HEK293 (cell line): ENCODE results near the gene CPEB3.
A peak's percentile ranks its signal among the peaks of the same experiment; 100 is the strongest.

Source experiments
- CTCF ChIA-PET: fragments of 350-600 bp; formaldehyde crosslinking; extraction: SDS; loops from one replicate; lab custom pipeline; 2021; ENCODE audit warnings: antibody characterized with exemption; lab: Yijun Ruan, JAX
- POLR2A ChIA-PET: fragments of 300-600 bp; formaldehyde crosslinking; extraction: SDS; loops from one replicate; lab custom pipeline; 2020; ENCODE audit warnings: antibody characterized with exemption, inconsistent platforms; lab: Yijun Ruan, JAX
- H3K27ac ChIP-seq: fragments of 200-500 bp; sonication (Bioruptor generic); 2 replicates; pipeline ENCODE4 v1.5.1; 2014; ENCODE audit warnings: low read depth, low read length, control low read depth, inconsistent platforms; ENCODE audit errors: extremely low read depth
- H3K36me3 ChIP-seq, 2 experiments: fragments of 200-500 bp in 1 of 2; sonication (Bioruptor generic) in 1 of 2; 1 replicate in 1 of 2; 2 replicates in 1 of 2; pipeline ENCODE4 v1.5.1; 2014 to 2017; ENCODE audit warnings: inconsistent platforms in 2 of 2, low read length in 2 of 2; ENCODE audit not compliant: control insufficient read depth in 2 of 2, insufficient read depth in 1 of 2
- H3K4me1 ChIP-seq: fragments of 200-500 bp; sonication (Bioruptor generic); 2 replicates; pipeline ENCODE4 v1.5.1; 2014; ENCODE audit warnings: mild to moderate bottlenecking, low read length, inconsistent platforms; ENCODE audit not compliant: control insufficient read depth, insufficient read depth
- H3K4me3 ChIP-seq: 2 replicates; pipeline ENCODE4 v1.5.1; 2011; ENCODE audit warnings: low read depth, mild to moderate bottlenecking, control low read depth, low read length, moderate library complexity
- H3K9me3 ChIP-seq: fragments of 200-500 bp; sonication (Bioruptor generic); 2 replicates; pipeline ENCODE4 v1.5.1; 2014; ENCODE audit warnings: low read depth, low read length, inconsistent platforms; ENCODE audit not compliant: control insufficient read depth, insufficient read depth
- FEZF1 ChIP-seq: fragments of 450-650 bp; formaldehyde crosslinking; IDR thresholded peaks from 2 replicates; pipeline ENCODE4 v1.5.1; 2016; ENCODE audit warnings: missing biosample characterization, missing genetic modification characterization
- KLF10 ChIP-seq: fragments of 450-650 bp; IDR thresholded peaks from 2 replicates; pipeline ENCODE4 v1.5.1; 2018; ENCODE audit warnings: missing biosample characterization, mild to moderate bottlenecking, missing genetic modification characterization
- KLF9 ChIP-seq: fragments of 450-650 bp; formaldehyde crosslinking; IDR thresholded peaks from 2 replicates; pipeline ENCODE4 v1.5.1; 2016; ENCODE audit warnings: missing biosample characterization, missing genetic modification characterization, low read depth
- PRDM10 ChIP-seq: fragments of 450-650 bp; formaldehyde crosslinking; IDR thresholded peaks from 2 replicates; pipeline ENCODE4 v1.5.1; 2016; ENCODE audit warnings: missing biosample characterization, missing genetic modification characterization
- SP3 ChIP-seq: fragments of 450-650 bp; formaldehyde crosslinking; IDR thresholded peaks from 2 replicates; pipeline ENCODE4 v1.5.1; 2016; ENCODE audit warnings: missing biosample characterization, missing genetic modification characterization
- ZBTB17 ChIP-seq: fragments of 450-650 bp; formaldehyde crosslinking; IDR thresholded peaks from 2 replicates; pipeline ENCODE4 v1.5.1; 2016; ENCODE audit warnings: missing biosample characterization, missing genetic modification characterization
- ZBTB20 ChIP-seq: fragments of 450-650 bp; formaldehyde crosslinking; IDR thresholded peaks from 2 replicates; pipeline ENCODE4 v1.5.1; 2016; ENCODE audit warnings: missing biosample characterization, missing genetic modification characterization
- ZBTB44 ChIP-seq: fragments of 450-650 bp; IDR thresholded peaks from 2 replicates; pipeline ENCODE4 v1.5.1; 2018; ENCODE audit warnings: missing biosample characterization, mild to moderate bottlenecking, missing genetic modification characterization
- ZNF184 ChIP-seq: fragments of 450-650 bp; IDR thresholded peaks from 2 replicates; pipeline ENCODE4 v1.5.1; 2018; ENCODE audit warnings: missing biosample characterization, mild to moderate bottlenecking, missing genetic modification characterization
- ZNF23 ChIP-seq: fragments of 450-650 bp; formaldehyde crosslinking; IDR thresholded peaks from 2 replicates; pipeline ENCODE4 v1.5.1; 2016; ENCODE audit warnings: missing biosample characterization, missing genetic modification characterization, borderline replicate concordance
- ZNF292 ChIP-seq: fragments of 450-650 bp; formaldehyde crosslinking; IDR thresholded peaks from 2 replicates; pipeline ENCODE4 v1.5.1; 2016; ENCODE audit warnings: low read depth, missing biosample characterization, missing genetic modification characterization, borderline replicate concordance
- ZNF561 ChIP-seq: fragments of 450-650 bp; IDR thresholded peaks from 2 replicates; pipeline ENCODE4 v1.5.1; 2018; ENCODE audit warnings: missing biosample characterization, missing genetic modification characterization, borderline replicate concordance
- ZNF600 ChIP-seq: fragments of 450-650 bp; formaldehyde crosslinking; IDR thresholded peaks from 2 replicates; pipeline ENCODE4 v1.5.1; 2016; ENCODE audit warnings: missing biosample characterization, missing genetic modification characterization
- ZNF610 ChIP-seq: fragments of 450-650 bp; formaldehyde crosslinking; IDR thresholded peaks from 2 replicates; pipeline ENCODE4 v1.5.1; 2016; ENCODE audit warnings: missing biosample characterization, missing genetic modification characterization, borderline replicate concordance
- ZNF701 ChIP-seq: fragments of 450-650 bp; formaldehyde crosslinking; IDR thresholded peaks from 2 replicates; pipeline ENCODE4 v1.5.1; 2016; ENCODE audit warnings: missing biosample characterization, missing genetic modification characterization
- ZNF707 ChIP-seq: fragments of 450-650 bp; formaldehyde crosslinking; IDR thresholded peaks from 2 replicates; pipeline ENCODE4 v1.5.1; 2016; ENCODE audit warnings: missing biosample characterization, missing genetic modification characterization
- ZNF777 ChIP-seq: fragments of 450-650 bp; formaldehyde crosslinking; IDR thresholded peaks from 2 replicates; pipeline ENCODE4 v1.5.1; 2017; ENCODE audit warnings: missing biosample characterization, missing genetic modification characterization, borderline replicate concordance
- TF ChIP-seq, protein P1 (sequence below): fragments of 450-650 bp; formaldehyde crosslinking; IDR thresholded peaks from 2 replicates; pipeline ENCODE4 v1.5.1; 2016; ENCODE audit warnings: missing biosample characterization, missing genetic modification characterization
- TF ChIP-seq, protein P2 (sequence below): fragments of 450-650 bp; formaldehyde crosslinking; IDR thresholded peaks from 2 replicates; pipeline ENCODE4 v1.5.1; 2016; ENCODE audit warnings: missing biosample characterization, missing genetic modification characterization

The CPEB3 gene

GRCh38 chr10:92303096-92303495, 12.2 kb upstream of the CPEB3 start:
- TF ChIP-seq ZNF292 (tag by site-specific recombination) (no peak), ZBTB20 (no peak), KLF10 (tag by site-specific recombination) (no peak), ZBTB44 (tag by site-specific recombination) (no peak), FEZF1 (tag by site-specific recombination) (no peak), ZNF23 (no peak), ZNF707 (tag by site-specific recombination) (no peak), ZNF777 (no peak), ZNF610 (tag by site-specific recombination) (no peak), ZNF184 (tag by site-specific recombination) (no peak), ZNF701 (tag by site-specific recombination) (no peak), ZNF561 (tag by site-specific recombination) (no peak), KLF9 (no peak)
- CTCF ChIA-PET: no interaction called here
- no peaks in the 10 kb centered on the region for H3K9me3 ChIP-seq
- POLR2A ChIA-PET: no interaction called here
- peaks cover 7% of the 10 kb centered on the region for H3K4me1 ChIP-seq
- H3K36me3 ChIP-seq: peaks cover 17 to 19% of the 10 kb centered on the region in 2 experiments
- no peak overlapping the region for H3K4me3 ChIP-seq
- no peak overlapping the region for H3K27ac ChIP-seq

DNA sequence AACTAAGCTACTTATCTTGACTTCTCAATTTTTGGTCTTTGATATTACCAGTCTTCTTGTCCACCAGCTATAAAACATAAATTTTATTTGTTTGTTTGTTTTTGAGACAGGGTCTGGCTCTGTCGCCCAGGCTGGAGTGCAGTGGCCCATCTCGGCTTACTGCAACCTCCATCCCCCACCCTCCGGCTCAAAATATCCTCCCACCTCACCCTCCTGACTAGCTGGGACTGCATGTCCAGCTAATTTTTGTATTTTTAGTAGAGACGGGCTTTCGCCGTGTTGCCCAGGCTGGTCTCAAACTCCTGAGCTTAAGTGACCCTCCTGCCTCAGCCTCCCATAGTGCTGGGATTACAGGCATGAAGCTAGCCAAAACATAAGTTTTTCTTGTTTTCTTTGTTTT, 7.6 kb upstream of the CPEB3 start:
- Histone ChIP-seq H3K36me3 (peaks cover 26 to 31% of the 10 kb centered on the region in 2 experiments), H3K27ac (no peak overlapping the region), H3K9me3 (no peaks in the 10 kb centered on the region), H3K4me1 (peaks cover 7% of the 10 kb centered on the region; the same call in 1 of the 2 replicates), H3K4me3 (no peak overlapping the region)
- ChIA-PET POLR2A (no interaction called here), CTCF (no interaction called here)
- 0 out of 2 replicates have a peak, but pooled peaks have one; percentile 33 for TF ChIP-seq ZNF600
- TF ChIP-seq, protein P1, sequence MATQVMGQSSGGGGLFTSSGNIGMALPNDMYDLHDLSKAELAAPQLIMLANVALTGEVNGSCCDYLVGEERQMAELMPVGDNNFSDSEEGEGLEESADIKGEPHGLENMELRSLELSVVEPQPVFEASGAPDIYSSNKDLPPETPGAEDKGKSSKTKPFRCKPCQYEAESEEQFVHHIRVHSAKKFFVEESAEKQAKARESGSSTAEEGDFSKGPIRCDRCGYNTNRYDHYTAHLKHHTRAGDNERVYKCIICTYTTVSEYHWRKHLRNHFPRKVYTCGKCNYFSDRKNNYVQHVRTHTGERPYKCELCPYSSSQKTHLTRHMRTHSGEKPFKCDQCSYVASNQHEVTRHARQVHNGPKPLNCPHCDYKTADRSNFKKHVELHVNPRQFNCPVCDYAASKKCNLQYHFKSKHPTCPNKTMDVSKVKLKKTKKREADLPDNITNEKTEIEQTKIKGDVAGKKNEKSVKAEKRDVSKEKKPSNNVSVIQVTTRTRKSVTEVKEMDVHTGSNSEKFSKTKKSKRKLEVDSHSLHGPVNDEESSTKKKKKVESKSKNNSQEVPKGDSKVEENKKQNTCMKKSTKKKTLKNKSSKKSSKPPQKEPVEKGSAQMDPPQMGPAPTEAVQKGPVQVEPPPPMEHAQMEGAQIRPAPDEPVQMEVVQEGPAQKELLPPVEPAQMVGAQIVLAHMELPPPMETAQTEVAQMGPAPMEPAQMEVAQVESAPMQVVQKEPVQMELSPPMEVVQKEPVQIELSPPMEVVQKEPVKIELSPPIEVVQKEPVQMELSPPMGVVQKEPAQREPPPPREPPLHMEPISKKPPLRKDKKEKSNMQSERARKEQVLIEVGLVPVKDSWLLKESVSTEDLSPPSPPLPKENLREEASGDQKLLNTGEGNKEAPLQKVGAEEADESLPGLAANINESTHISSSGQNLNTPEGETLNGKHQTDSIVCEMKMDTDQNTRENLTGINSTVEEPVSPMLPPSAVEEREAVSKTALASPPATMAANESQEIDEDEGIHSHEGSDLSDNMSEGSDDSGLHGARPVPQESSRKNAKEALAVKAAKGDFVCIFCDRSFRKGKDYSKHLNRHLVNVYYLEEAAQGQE: no peak

GRCh38 chr10:92291921-92292845, 1.3 kb upstream of the CPEB3 start:
- ChIA-PET CTCF (interaction anchor here (1.0 to 4.3 kb wide), 5 partner anchors 50 to 205 kb away, joined by 3 to 41 read pairs (median 3); no protein-coding TSS in a partner anchor), POLR2A (interaction anchor here (0.6 to 1.4 kb wide), 2 partner anchors 24 to 204 kb away, joined by 3 to 7 read pairs; no protein-coding TSS in a partner anchor)
- H3K27ac ChIP-seq: peak overlapping the region; percentile 91
- peak; percentile 40; the same call in 1 of the 2 replicates for TF ChIP-seq ZNF600
- TF ChIP-seq ZBTB17 (tag by site-specific recombination): peak; percentile 66
- peak; percentile 79 for TF ChIP-seq PRDM10 (tag by site-specific recombination)
- 0 out of 2 replicates have a peak, but pooled peaks have one; percentile 21 for TF ChIP-seq SP3 (tag by site-specific recombination)
- TF ChIP-seq, protein P2, sequence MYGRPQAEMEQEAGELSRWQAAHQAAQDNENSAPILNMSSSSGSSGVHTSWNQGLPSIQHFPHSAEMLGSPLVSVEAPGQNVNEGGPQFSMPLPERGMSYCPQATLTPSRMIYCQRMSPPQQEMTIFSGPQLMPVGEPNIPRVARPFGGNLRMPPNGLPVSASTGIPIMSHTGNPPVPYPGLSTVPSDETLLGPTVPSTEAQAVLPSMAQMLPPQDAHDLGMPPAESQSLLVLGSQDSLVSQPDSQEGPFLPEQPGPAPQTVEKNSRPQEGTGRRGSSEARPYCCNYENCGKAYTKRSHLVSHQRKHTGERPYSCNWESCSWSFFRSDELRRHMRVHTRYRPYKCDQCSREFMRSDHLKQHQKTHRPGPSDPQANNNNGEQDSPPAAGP (tag by site-specific recombination): peak; percentile 42; the same call in 1 of the 2 replicates

More at GRCh38 chr10:92291921-92292845, 1.3 kb upstream of the CPEB3 start:
- Histone ChIP-seq H3K9me3 (no peaks in the 10 kb centered on the region), H3K4me3 (peak overlapping the region; percentile 100), H3K36me3 (peaks cover 16 to 19% of the 10 kb centered on the region in 2 experiments), H3K4me1 (peaks cover 2% of the 10 kb centered on the region; the same call in 1 of the 2 replicates)
